Fibroblast of pulmonary artery (primary cell): ENCODE data around the gene AZU1.

Experiments used
- DNase-seq: peaks from one replicate; pipeline ENCODE4 v3.0.0-alpha.2; 2010; ENCODE audit warnings: low read depth
- H3K4me3 ChIP-seq: replicated peaks from 2 replicates; pipeline ENCODE4 v1.5.1; 2011; ENCODE audit warnings: low read depth, mild to moderate bottlenecking, control low read depth, low read length, moderate library complexity
- CTCF ChIP-seq: IDR thresholded peaks from 2 replicates; pipeline ENCODE4 v1.5.1; 2011; ENCODE audit warnings: mild to moderate bottlenecking, control low read depth, low read length, inconsistent platforms; ENCODE audit errors: missing control alignments

AZU1 gene

DNA sequence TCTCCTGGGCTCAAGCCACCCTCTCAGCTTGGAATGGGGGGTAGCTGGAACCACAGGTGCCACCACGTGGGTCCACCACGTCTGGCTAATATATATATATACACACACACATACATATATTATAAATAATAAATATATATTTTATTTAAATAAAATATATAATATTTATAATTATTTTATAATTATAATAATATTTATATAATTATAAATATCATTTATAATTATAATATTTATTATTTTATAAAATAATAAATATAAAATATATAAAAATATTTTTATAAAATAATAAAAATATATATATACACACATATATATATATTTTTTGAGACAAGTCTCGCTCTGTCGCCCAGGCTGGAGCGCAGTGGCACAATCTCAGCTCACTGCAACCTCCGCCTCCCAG lies 26.9 kb downstream of the AZU1 start:
- DNase-seq: no peak
- H3K4me3 ChIP-seq: no peak overlapping the region
- TF ChIP-seq CTCF: no peak

GRCh38 chr19:855142-855541 lies 27.5 kb downstream of the AZU1 start:
- no peak overlapping the region for H3K4me3 ChIP-seq
- no peak for TF ChIP-seq CTCF
- DNase-seq: no peak

- DNase-seq: no peak
- no peak for TF ChIP-seq CTCF
- no peak overlapping the region for H3K4me3 ChIP-seq
Measured at GRCh38 chr19:855566-856120, 28.0 kb downstream of the AZU1 start.

DNA sequence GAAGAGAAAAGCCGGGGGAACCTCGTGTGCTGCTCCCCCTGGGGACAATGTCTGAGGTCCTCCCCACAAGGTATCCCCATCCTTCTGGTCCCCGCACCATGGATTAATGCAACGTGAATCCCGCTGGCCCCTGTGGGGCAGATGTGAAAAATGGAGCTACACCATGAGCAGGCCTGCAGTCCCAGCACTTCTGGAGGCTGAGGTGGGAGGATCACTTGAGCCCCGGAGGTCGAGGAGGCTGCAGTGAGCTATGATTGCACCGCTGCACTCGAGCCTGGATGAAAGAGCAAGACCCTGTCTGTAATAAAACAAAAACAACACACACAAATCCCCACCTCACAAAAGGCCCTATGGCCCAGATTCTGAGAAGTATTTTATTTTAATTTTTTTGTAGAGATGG lies 30.6 kb downstream of the AZU1 start:
- H3K4me3 ChIP-seq: no peak overlapping the region
- DNase-seq: no peak
- no peak for TF ChIP-seq CTCF

GRCh38 chr19:858868-859843 lies 31.5 kb downstream of the AZU1 start, which contains the start of gene CFD:
TSS of gene CFD (plus strand) at chr19:859664. CDS start at chr19:859690, 26 bp downstream.
- TF ChIP-seq CTCF: no peak
- H3K4me3 ChIP-seq: peak within 1 kb of the TSS; percentile 22
- DNase-seq: no peak

DNA sequence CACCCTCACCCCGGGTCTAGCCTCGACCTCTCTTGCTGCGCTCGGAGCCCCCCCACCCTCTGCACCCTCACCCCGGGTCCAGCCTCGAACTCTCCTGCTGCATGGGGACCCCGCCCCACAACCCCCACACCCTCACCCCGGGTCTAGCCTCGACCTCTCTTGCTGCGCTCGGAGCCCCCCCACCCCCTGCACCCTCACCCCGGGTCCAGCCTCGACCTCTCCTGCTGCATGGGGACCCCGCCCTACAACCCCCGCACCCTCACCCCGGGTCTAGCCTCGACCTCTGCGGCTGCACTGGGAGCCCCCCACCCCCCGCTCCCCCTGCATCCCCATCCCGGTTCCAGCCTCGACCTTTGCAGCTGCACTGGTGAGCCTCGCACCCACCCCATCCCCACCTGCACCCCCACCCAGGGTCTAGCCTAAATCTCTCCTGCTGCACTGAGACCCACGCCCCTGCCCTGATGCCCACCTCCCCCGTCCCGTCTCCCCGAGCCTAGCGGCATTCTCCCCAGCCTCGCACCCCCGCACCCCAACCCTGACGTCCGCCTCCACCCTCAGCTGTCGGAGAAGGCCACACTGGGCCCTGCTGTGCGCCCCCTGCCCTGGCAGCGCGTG lies 33.6 kb downstream of the AZU1 start:
- no peak for DNase-seq
- H3K4me3 ChIP-seq: no peak overlapping the region
- no peak for TF ChIP-seq CTCF
